HepG2 (cell line): ENCODE data around the gene LRP1B.

Source experiments
- HNRNPK ChIP-seq: fragments of 200-400 bp; formaldehyde crosslinking; IDR thresholded peaks from 2 replicates; pipeline ENCODE4 v1.6.1; 2018; ENCODE audit warnings: low read length, low read depth, moderate library complexity, mild to moderate bottlenecking; ENCODE audit not compliant: poor library complexity, severe bottlenecking
- HOXA9 ChIP-seq: sonication (generic); formaldehyde crosslinking; IDR thresholded peaks from 2 replicates; pipeline ENCODE4 v1.8.1; 2022; ENCODE audit warnings: missing genetic modification reagents, mild to moderate bottlenecking, moderate library complexity, borderline replicate concordance
- MAFK ChIP-seq, 2 experiments: IDR thresholded peaks in 1 of 2; conservative IDR thresholded peaks in 1 of 2; 2 replicates each; pipeline ENCODE4 v1.6.1; 2011; ENCODE audit warnings: improper control_type of control experiment in 2 of 2, low read length in 2 of 2
- POLR2A ChIP-seq, 2 experiments: IDR thresholded peaks; 2 replicates each; pipeline ENCODE4 v1.6.1; 2011; ENCODE audit warnings: low read depth in 2 of 2, low read length in 2 of 2, mild to moderate bottlenecking in 1 of 2, moderate library complexity in 1 of 2; ENCODE audit not compliant: insufficient read depth in 1 of 2
- SUZ12 ChIP-seq: fragments of 150-350 bp; IDR thresholded peaks from 2 replicates; pipeline ENCODE4 v1.6.1; 2014; ENCODE audit warnings: low read depth, low read length
- TF ChIP-seq, protein P1 (sequence below): sonication (generic); formaldehyde crosslinking; IDR thresholded peaks from 2 replicates; pipeline ENCODE4 v1.5.0; 2020; ENCODE audit warnings: missing genetic modification reagents
- TF ChIP-seq, protein P2 (sequence below): sonication (generic); formaldehyde crosslinking; IDR thresholded peaks from 2 replicates; pipeline ENCODE4 v1.5.0; 2020; ENCODE audit warnings: mild to moderate bottlenecking, missing genetic modification reagents, moderate library complexity
- TF ChIP-seq, protein P3 (sequence below), 2 experiments: sonication (generic) in 1 of 2; formaldehyde crosslinking in 1 of 2; IDR thresholded peaks; 2 replicates each; pipeline versions ENCODE4 v1.5.1 to v1.6.1; 2011 to 2020; ENCODE audit warnings: borderline replicate concordance in 1 of 2, low read depth in 1 of 2, low read length in 1 of 2, mild to moderate bottlenecking in 1 of 2, missing genetic modification reagents in 1 of 2, moderate library complexity in 1 of 2

DNA sequence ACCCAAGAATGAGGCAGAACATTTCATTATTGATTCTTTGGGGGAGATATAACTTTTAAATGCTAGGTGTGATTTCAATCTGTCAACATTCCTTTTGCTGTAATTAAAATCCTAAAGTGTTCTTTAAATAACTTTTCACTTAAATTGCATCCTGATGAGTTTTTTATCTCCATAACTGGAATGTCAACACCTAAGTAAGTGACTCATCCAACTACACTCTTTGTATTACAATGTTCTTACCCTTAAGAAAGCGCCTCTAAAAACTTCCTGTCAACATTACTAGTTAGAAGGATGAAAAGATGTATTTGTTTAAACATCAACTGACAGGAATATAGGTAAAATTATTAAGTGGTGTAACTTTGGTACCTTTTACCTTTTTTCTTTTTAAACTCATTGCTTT, 1657.0 kb downstream of the LRP1B start:
- no peak for TF ChIP-seq MAFK (conservative IDR thresholded peaks at IDR 0.05 in 1 of 2, IDR thresholded peaks at IDR 0.05 in 1 of 2; ENCODE audit: low read length in 2 of 2)
- TF ChIP-seq, protein P1, sequence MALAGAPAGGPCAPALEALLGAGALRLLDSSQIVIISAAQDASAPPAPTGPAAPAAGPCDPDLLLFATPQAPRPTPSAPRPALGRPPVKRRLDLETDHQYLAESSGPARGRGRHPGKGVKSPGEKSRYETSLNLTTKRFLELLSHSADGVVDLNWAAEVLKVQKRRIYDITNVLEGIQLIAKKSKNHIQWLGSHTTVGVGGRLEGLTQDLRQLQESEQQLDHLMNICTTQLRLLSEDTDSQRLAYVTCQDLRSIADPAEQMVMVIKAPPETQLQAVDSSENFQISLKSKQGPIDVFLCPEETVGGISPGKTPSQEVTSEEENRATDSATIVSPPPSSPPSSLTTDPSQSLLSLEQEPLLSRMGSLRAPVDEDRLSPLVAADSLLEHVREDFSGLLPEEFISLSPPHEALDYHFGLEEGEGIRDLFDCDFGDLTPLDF (CRISPR knock-in tag), result no peak
- TF ChIP-seq, protein P2, sequence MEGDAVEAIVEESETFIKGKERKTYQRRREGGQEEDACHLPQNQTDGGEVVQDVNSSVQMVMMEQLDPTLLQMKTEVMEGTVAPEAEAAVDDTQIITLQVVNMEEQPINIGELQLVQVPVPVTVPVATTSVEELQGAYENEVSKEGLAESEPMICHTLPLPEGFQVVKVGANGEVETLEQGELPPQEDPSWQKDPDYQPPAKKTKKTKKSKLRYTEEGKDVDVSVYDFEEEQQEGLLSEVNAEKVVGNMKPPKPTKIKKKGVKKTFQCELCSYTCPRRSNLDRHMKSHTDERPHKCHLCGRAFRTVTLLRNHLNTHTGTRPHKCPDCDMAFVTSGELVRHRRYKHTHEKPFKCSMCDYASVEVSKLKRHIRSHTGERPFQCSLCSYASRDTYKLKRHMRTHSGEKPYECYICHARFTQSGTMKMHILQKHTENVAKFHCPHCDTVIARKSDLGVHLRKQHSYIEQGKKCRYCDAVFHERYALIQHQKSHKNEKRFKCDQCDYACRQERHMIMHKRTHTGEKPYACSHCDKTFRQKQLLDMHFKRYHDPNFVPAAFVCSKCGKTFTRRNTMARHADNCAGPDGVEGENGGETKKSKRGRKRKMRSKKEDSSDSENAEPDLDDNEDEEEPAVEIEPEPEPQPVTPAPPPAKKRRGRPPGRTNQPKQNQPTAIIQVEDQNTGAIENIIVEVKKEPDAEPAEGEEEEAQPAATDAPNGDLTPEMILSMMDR (CRISPR knock-in tag), result no peak
- TF ChIP-seq HNRNPK, result no peak
- no peak for TF ChIP-seq HOXA9 (CRISPR knock-in tag)
- no peak for TF ChIP-seq SUZ12
- TF ChIP-seq, protein P3, sequence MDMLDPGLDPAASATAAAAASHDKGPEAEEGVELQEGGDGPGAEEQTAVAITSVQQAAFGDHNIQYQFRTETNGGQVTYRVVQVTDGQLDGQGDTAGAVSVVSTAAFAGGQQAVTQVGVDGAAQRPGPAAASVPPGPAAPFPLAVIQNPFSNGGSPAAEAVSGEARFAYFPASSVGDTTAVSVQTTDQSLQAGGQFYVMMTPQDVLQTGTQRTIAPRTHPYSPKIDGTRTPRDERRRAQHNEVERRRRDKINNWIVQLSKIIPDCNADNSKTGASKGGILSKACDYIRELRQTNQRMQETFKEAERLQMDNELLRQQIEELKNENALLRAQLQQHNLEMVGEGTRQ (IDR thresholded peaks at IDR 0.05; ENCODE audit: low read depth, low read length), result no peak
- TF ChIP-seq, protein P3 (CRISPR knock-in tag; IDR thresholded peaks at IDR 0.05; ENCODE audit: borderline replicate concordance), result no peak
- no peak for TF ChIP-seq POLR2A (IDR thresholded peaks at IDR 0.05; ENCODE audit: insufficient read depth in 1 of 2, low read depth in 2 of 2, low read length in 2 of 2)
